Activated naive CD4-positive, alpha-beta T cell treated with anti-CD3 and anti-CD28 coated beads, Interleukin-2, amount 50 U/mL, for 24 hours (primary cell): ENCODE data around the gene MT3.

Experiments used
- H3K27ac Mint-ChIP-seq: one replicate; pipeline ENCODE4 v1.8.0; 2021; ENCODE audit warnings: mild to moderate bottlenecking, mixed read lengths
- H3K27me3 Mint-ChIP-seq: one replicate; pipeline ENCODE4 v1.8.0; 2021; ENCODE audit warnings: mixed read lengths
- H3K36me3 Mint-ChIP-seq: one replicate; pipeline ENCODE4 v1.8.0; 2021; ENCODE audit warnings: mixed read lengths
- H3K4me1 Mint-ChIP-seq: one replicate; pipeline ENCODE4 v1.8.0; 2021; ENCODE audit warnings: mixed read lengths
- H3K4me3 Mint-ChIP-seq: one replicate; pipeline ENCODE4 v1.8.0; 2021; ENCODE audit warnings: mild to moderate bottlenecking, mixed read lengths
- H3K9me3 Mint-ChIP-seq: one replicate; pipeline ENCODE4 v1.8.0; 2021; ENCODE audit warnings: mixed read lengths

Gene MT3

DNA sequence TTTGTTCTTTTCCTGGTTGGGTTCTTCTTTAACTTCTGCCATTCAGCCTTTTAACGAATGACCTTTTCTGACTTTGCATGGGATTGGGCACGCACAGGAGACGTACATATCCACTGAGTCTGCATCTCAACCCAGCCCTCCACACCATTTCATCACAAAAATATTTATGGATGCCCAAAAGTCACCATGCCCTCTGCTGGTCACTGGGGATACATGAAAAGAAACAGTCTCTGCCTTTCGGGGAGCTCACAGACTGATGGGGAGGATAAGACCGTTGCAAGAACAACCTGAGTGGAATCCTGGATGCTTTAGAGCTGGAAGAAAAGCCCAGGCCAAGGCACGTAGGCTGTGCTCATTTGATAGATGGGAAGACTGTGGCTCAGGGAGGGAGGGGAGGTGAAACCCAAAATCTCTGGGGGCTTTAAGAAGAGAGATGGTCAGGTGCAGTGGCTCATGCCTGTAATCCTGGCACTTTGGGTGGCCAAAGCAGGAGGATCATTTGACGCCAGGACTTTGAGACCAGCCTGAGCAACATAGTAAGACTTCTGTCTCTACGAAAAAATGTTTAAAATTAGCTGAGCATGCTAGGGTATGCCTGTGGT lies 11.2 kb downstream of the MT3 start:
- no peak overlapping the region for H3K4me3 Mint-ChIP-seq
- peak overlapping the region; percentile 14 for H3K27ac Mint-ChIP-seq
- peaks cover 4% of the 10 kb centered on the region for H3K4me1 Mint-ChIP-seq
- no peaks in the 10 kb centered on the region for H3K27me3 Mint-ChIP-seq
- H3K36me3 Mint-ChIP-seq: no peaks in the 10 kb centered on the region
- H3K9me3 Mint-ChIP-seq: no peaks in the 10 kb centered on the region

DNA sequence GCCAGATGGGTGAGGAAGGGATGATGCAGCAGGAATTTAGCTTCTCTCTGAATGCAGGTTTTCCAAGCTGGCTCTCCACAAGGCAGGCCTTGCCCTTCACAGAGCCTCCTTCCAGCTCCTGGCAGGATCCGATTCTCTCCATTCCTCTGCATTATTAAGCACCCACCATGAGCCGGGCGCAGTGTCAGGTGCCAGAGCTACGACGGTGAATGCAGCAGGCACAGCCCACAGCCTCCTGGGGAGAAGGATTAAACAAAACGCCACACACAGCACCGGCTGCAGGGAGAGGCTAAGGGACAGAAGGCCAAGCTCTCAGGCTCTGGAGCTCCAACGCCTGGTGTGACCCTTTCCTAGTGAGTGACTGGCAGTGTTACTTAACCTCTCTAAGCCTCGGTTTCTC lies 12.0 kb downstream of the MT3 start:
- Mint-ChIP-seq H3K27me3 (no peaks in the 10 kb centered on the region), H3K27ac (no peak overlapping the region), H3K36me3 (no peaks in the 10 kb centered on the region), H3K9me3 (no peaks in the 10 kb centered on the region), H3K4me1 (peaks cover 8% of the 10 kb centered on the region), H3K4me3 (no peak overlapping the region)

DNA sequence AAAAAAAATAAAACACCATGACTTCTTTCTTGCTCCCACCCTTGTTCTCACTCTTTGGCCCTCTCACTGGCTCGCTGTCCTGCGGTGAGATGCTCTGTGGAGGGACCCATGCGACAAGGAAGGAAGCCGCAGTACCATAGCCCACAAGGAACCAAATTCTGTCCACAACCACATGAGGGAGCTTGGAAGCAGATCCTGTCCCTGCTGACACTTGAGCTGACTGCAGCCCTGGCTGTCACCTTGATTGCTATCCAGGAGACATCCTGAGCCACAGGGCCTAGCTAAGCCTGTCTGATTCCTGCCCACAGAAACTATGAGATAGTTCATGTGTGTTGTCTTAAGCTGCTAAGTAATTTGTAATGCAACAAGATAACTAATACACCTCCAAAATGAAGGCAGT lies 14.3 kb downstream of the MT3 start:
- Mint-ChIP-seq H3K36me3 (no peaks in the 10 kb centered on the region), H3K27me3 (no peaks in the 10 kb centered on the region), H3K9me3 (no peaks in the 10 kb centered on the region), H3K4me1 (peaks cover 26% of the 10 kb centered on the region), H3K4me3 (no peak overlapping the region), H3K27ac (no peak overlapping the region)

DNA sequence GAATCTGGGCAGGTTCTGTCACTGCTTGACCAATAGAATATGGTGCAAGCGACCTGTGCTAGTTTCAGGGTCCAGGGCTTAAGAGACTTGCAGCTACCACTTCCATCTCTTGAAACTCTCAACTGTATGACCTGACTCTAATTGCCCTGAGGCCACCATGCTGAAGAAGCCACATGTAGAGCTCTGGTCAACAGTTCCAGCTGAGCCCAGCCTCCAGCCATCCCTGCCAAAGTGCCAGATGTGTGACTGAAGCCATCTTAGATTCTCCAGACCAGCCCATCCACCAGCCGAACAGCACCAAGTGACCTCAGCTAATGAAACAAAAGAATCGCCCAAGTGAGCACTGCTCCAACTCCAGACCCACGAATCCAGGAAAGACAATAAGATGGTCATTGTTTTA lies 15.6 kb downstream of the MT3 start:
- Mint-ChIP-seq H3K27me3 (no peaks in the 10 kb centered on the region), H3K27ac (no peak overlapping the region), H3K9me3 (no peaks in the 10 kb centered on the region), H3K36me3 (no peaks in the 10 kb centered on the region), H3K4me1 (peaks cover 32% of the 10 kb centered on the region), H3K4me3 (no peak overlapping the region)

DNA sequence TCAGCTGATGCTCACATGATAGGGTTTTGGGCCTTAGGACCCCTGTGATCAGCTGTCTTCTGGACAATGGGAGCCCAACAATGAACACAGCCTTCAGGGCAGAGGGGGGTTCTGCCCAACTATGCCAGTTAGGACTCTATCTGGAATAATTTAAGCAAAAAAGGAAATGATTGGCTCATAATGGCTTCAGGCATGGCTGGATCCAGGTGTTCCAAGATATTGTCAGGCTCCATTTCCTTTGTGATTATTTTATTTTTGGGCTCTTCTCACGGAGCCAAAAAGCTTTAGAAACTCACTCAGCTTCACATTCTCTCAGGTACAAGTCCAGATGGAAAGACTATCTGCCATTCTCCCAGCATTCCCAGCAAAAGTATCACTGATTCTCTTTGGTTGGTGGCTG lies 16.1 kb downstream of the MT3 start:
- Mint-ChIP-seq H3K27ac (no peak overlapping the region), H3K27me3 (no peaks in the 10 kb centered on the region), H3K4me3 (no peak overlapping the region), H3K36me3 (no peaks in the 10 kb centered on the region), H3K9me3 (no peaks in the 10 kb centered on the region), H3K4me1 (peaks cover 34% of the 10 kb centered on the region)

DNA sequence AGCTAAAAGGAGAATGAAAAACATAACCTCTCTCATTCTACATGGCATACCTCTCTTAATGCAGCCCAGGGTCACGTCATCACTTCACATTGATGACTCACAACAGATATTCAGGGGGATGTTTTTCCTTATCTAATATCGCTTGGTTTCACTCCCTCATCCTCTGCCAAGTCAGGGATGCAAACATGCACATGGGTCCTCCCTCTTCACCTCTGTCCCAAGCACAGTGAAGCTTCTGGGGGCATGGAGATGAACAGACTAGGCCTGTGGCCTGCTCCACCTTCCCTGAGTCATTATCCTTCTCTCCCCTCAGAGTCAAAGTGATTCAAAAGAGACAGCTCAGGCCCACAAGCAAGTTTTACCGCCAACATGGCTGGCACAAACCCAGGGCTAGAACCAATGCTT lies 16.7 kb downstream of the MT3 start:
- H3K4me1 Mint-ChIP-seq: peaks cover 38% of the 10 kb centered on the region
- H3K9me3 Mint-ChIP-seq: no peaks in the 10 kb centered on the region
- H3K4me3 Mint-ChIP-seq: no peak overlapping the region
- no peaks in the 10 kb centered on the region for H3K36me3 Mint-ChIP-seq
- no peaks in the 10 kb centered on the region for H3K27me3 Mint-ChIP-seq
- H3K27ac Mint-ChIP-seq: peak overlapping the region; percentile 32

DNA sequence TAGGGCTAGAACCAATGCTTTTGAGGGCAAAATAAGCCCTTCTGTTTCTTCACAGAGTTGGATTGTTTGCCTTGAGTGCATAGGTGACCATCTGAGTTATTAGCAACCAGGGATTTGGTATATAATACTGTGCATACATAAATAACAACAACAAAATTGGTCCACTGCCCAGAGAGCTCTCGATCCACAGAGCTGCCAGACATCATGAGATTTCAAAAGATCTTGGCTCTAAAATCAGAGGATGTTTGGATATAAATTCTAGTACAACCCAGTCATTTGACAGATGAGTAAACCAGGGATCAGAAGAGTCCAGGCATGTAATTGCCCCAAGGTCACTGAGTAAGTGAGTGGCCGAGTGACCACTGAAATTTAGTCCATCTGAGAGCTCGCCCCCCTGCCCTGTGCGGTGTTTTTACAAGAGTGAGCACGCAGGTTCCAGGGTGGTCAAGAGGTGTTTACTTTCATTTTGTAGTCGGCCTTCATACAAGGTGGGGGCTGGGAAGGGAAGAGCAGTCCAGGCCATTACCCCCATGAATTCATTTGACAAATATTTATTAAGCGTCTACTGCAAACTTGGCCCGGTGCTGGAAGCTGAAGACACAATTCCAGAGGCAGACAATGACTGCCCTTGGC lies 17.3 kb downstream of the MT3 start:
- Mint-ChIP-seq H3K27ac (peak overlapping the region; percentile 83), H3K4me3 (peak overlapping the region; percentile 75), H3K4me1 (peaks cover 44% of the 10 kb centered on the region)

DNA sequence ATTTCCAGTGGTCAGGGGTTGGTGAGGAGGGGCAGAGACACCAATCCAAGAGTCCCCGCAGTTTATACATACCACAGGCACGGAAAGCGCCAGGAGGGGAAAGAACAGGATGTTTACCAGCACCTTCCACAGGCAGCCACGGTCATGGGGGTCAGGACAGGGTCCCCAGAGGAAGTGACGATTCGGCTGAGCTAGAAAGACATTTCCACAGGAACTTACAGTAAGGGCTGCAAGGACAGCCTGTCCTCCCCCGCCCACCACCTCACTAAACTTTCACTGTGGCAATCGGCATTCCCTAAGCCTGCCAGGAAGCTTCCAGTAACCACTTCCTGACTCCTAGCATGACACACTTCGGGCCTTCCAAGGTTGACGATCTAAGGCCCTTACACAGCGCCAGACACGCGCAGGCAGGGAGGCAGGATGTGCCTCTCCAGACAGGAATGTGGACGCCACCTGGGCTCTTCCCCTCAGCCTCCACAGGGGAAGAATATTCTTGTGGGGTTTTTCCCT lies 17.8 kb downstream of the MT3 start:
- H3K9me3 Mint-ChIP-seq: no peaks in the 10 kb centered on the region
- H3K4me1 Mint-ChIP-seq: peaks cover 44% of the 10 kb centered on the region
- H3K4me3 Mint-ChIP-seq: peak overlapping the region; percentile 75
- no peaks in the 10 kb centered on the region for H3K36me3 Mint-ChIP-seq
- no peaks in the 10 kb centered on the region for H3K27me3 Mint-ChIP-seq
- peak overlapping the region; percentile 83 for H3K27ac Mint-ChIP-seq

More for the DNA sequence above, 17.3 kb downstream of the MT3 start:
- H3K36me3 Mint-ChIP-seq: no peaks in the 10 kb centered on the region
- H3K9me3 Mint-ChIP-seq: no peaks in the 10 kb centered on the region
- H3K27me3 Mint-ChIP-seq: no peaks in the 10 kb centered on the region

DNA sequence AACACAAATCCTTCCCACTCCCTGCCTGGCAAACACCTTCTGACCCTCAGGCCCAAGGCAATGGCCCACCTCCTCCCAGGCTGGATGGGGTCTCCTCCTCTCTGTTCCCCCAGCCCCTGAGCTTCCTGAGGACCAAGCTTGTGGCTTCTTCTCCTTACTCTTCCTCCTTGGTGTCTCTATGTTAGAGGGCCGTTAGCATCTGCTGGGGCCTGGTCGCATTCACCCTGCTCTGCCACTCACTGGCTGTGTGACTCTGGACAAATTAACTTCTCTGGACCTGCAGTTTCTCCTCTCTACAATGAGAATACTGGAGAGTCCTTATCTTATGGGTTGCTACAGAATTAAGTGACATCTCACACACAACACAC lies 18.3 kb downstream of the MT3 start:
- no peaks in the 10 kb centered on the region for H3K9me3 Mint-ChIP-seq
- peaks cover 49% of the 10 kb centered on the region for H3K4me1 Mint-ChIP-seq
- H3K27ac Mint-ChIP-seq: peak overlapping the region; percentile 93
- no peaks in the 10 kb centered on the region for H3K27me3 Mint-ChIP-seq
- peak overlapping the region; percentile 75 for H3K4me3 Mint-ChIP-seq
- no peaks in the 10 kb centered on the region for H3K36me3 Mint-ChIP-seq

DNA sequence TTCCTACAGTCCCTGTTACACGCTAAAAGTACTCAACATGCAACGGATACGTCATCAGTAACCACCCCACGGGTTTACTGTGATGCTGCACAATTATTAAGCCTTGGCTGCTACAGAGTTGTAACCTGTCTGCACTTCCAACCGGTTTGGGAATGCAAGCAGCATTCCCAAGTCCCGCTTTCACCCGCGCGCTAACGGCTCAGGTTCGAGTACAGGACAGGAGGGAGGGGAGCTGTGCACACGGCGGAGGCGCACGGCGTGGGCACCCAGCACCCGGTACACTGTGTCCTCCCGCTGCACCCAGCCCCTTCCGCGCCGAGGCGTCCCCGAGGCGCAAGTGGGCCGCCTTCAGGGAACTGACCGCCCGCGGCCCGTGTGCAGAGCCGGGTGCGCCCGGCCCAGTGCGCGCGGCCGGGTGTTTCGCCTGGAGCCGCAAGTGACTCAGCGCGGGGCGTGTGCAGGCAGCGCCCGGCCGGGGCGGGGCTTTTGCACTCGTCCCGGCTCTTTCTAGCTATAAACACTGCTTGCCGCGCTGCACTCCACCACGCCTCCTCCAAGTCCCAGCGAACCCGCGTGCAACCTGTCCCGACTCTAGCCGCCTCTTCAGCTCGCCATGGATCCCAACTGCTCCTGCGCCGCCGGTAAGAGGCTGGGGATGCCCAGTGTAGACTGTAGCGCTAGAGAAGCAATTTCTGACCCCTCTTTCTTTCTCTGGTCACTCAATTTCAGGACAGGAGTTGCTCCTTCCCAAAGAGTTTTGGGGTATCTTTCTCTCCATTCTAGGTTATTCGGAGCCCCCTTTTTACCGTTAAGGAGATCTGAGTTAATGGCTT lies 18.9 kb downstream of the MT3 start, which contains the start of gene MT2A:
MT2A (plus strand) TSS at position 542 of the 833 bp plus-strand sequence; CDS start at position 614, 72 bp downstream.
- Mint-ChIP-seq H3K9me3 (no peaks in the 10 kb centered on the region), H3K36me3 (no peaks in the 10 kb centered on the region), H3K27ac (peak within 1 kb of the TSS; percentile 95), H3K4me1 (peaks cover 52% of the 10 kb centered on the region), H3K27me3 (no peaks in the 10 kb centered on the region), H3K4me3 (peak within 1 kb of the TSS; percentile 92)

DNA sequence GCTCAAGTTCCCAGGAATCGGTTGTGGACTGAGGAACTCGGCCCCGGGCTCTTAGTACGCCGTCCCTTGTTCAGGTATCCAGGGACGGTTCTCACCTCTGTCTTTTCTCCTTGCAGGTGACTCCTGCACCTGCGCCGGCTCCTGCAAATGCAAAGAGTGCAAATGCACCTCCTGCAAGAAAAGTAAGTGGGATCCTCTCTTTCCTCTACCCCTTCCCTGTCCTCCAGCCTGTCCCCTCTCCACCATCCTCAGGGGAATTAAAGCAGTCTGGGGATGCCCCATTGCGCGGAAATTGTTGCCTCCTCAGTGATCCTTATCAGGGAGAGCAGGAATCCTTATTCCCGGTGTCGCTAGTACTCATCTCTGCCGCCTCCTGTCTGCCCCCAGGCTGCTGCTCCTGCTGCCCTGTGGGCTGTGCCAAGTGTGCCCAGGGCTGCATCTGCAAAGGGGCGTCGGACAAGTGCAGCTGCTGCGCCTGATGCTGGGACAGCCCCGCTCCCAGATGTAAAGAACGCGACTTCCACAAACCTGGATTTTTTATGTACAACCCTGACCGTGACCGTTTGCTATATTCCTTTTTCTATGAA lies 19.6 kb downstream of the MT3 start:
- H3K27me3 Mint-ChIP-seq: no peaks in the 10 kb centered on the region
- peak overlapping the region; percentile 95 for H3K27ac Mint-ChIP-seq
- H3K9me3 Mint-ChIP-seq: no peaks in the 10 kb centered on the region
- H3K4me1 Mint-ChIP-seq: peaks cover 60% of the 10 kb centered on the region
- H3K36me3 Mint-ChIP-seq: no peaks in the 10 kb centered on the region
- H3K4me3 Mint-ChIP-seq: peak overlapping the region; percentile 92

DNA sequence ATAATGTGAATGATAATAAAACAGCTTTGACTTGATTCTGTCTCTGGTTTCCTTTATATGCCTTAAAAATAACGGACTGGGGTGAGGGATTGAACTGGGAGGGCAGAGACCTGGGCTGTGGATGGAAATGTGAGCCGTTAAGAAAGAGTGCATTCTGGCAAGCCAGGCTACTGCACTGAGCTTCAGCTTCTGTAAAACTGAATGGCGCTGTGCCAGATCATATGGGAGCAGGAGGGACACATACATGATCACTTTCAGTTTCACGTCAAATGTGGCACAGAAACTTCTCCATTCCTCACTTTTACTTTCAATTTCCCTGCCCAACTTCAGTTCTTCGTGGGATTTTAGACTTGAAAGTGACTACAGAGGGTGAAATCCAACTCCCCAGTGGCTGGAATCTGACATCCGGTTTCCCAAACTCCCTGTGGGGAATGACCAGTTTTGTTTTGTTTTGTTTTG lies 20.2 kb downstream of the MT3 start:
- peak overlapping the region; percentile 95 for H3K27ac Mint-ChIP-seq
- H3K27me3 Mint-ChIP-seq: no peaks in the 10 kb centered on the region
- H3K4me1 Mint-ChIP-seq: peaks cover 65% of the 10 kb centered on the region
- H3K4me3 Mint-ChIP-seq: peak overlapping the region; percentile 92
- no peaks in the 10 kb centered on the region for H3K36me3 Mint-ChIP-seq
- H3K9me3 Mint-ChIP-seq: no peaks in the 10 kb centered on the region

DNA sequence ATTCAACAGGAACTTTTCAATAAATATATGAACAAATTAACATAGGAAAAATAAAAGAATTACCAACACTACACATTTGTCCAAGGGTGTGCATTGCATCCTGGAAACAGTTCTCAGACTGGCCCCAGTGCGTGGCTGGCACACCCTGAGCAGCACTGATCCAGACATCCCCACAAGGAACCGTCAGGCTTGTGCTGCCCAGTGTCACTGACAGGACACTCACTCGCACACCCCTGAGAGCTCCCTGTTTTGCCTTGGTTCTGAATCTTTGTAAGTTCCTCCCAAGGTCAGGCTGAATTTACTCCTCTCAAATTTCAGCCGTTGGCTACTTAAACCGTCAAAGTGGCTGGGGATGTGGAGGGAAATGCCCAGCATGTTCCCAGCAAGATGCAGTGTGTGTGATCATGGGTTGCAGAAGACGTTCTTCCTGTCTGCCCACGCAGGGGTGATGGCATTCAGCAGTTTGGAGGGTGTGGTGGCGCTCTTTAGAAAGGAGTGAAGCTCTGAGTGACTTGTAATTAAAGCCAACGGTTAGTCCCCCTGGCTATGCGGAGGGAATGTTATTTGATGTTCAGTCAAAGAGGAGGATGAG lies 20.8 kb downstream of the MT3 start:
- peak overlapping the region; percentile 92 for H3K4me3 Mint-ChIP-seq
- peaks cover 70% of the 10 kb centered on the region for H3K4me1 Mint-ChIP-seq
- no peaks in the 10 kb centered on the region for H3K36me3 Mint-ChIP-seq
- H3K27me3 Mint-ChIP-seq: no peaks in the 10 kb centered on the region
- peak overlapping the region; percentile 95 for H3K27ac Mint-ChIP-seq
- H3K9me3 Mint-ChIP-seq: no peaks in the 10 kb centered on the region

DNA sequence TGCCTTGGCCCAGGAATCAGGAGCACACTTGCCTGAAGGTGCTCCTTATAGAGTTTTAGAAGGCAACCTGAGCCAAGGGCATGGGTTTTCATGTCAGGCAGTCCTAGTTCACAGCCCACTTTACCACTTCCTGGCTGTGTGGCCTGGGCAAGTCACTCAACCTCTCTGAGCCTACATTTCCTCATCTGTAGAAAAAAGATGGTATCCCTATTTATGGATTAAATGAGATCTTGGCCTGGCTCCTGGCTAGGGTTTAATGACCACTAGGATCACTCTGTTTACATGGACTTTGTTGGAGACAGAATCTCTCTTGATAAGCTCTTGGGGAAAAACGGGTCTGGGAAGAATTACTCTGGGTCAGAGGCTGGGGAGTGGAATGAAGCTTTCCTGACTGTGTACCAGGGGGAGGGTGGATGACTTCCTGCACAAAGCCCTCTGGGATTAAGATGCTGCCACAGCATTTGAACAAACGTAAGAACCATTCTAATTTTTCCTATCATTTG lies 21.3 kb downstream of the MT3 start:
- no peaks in the 10 kb centered on the region for H3K27me3 Mint-ChIP-seq
- peak overlapping the region; percentile 92 for H3K4me3 Mint-ChIP-seq
- H3K4me1 Mint-ChIP-seq: peaks cover 74% of the 10 kb centered on the region
- H3K27ac Mint-ChIP-seq: peak overlapping the region; percentile 95
- H3K9me3 Mint-ChIP-seq: no peaks in the 10 kb centered on the region
- H3K36me3 Mint-ChIP-seq: no peaks in the 10 kb centered on the region

DNA sequence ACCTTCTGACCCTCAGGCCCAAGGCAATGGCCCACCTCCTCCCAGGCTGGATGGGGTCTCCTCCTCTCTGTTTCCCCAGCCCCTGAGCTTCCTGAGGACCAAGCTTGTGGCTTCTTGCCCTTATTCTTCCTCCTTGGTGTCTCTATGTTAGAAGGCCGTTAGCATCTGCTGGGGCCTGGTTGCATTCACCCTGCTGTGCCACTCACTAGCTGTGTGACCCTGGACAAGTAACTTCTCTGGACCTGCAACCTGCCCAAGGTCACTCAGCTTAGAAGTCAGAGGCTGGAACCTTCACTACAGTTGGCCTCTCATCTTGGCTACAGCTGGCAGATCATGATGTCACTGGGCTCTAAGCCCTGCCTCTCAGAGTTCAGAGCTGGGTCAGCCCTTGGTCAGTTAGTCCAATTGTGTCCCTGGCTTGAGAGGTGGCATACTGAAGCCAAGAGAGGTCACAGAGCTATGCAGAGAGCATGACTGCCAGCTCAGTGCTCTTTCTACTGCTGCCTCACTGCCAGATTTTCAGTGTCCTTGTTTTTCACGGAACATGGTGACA lies 22.0 kb downstream of the MT3 start:
- peak overlapping the region; percentile 64 for H3K4me3 Mint-ChIP-seq
- H3K36me3 Mint-ChIP-seq: no peaks in the 10 kb centered on the region
- no peaks in the 10 kb centered on the region for H3K27me3 Mint-ChIP-seq
- no peaks in the 10 kb centered on the region for H3K9me3 Mint-ChIP-seq
- H3K27ac Mint-ChIP-seq: peak overlapping the region; percentile 95
- peaks cover 70% of the 10 kb centered on the region for H3K4me1 Mint-ChIP-seq
